GM18499 (cell line): Measurements from ENCODE around the gene LPIN3.

ENCODE experiments used
- ATAC-seq: cut with Tn5 transposase; IDR thresholded peaks from one replicate; pipeline ENCODE4 v1.9.1; 2021; ENCODE audit warnings: moderate number of reproducible peaks; ENCODE audit not compliant: insufficient read depth, unreplicated experiment

The LPIN3 gene

DNA sequence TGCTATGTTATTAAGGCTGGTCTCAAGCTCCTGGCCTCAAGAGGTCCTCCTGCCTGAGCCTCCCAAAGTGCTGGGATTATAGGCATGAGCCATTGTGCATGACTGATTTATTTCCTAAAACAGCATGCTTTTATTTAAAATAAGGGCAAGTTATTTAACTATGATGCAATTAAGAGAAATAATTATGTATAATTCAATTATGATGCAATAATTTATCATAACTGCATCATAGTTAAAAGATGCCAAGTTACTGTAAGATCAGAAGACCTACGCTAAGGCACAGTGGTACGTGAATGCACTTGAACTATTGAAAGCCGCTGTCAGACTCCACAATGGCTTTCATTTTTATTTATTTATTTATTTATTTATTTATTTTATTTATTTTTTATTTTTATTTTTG lies 50.3 kb downstream of the LPIN3 start:
- no peak for ATAC-seq

GRCh38 chr20:41391587-41392001 lies 51.0 kb downstream of the LPIN3 start:
- ATAC-seq = no peak

- no peak for ATAC-seq
These were observed 51.7 kb downstream of the LPIN3 start for GRCh38 chr20:41392295-41392694.

DNA sequence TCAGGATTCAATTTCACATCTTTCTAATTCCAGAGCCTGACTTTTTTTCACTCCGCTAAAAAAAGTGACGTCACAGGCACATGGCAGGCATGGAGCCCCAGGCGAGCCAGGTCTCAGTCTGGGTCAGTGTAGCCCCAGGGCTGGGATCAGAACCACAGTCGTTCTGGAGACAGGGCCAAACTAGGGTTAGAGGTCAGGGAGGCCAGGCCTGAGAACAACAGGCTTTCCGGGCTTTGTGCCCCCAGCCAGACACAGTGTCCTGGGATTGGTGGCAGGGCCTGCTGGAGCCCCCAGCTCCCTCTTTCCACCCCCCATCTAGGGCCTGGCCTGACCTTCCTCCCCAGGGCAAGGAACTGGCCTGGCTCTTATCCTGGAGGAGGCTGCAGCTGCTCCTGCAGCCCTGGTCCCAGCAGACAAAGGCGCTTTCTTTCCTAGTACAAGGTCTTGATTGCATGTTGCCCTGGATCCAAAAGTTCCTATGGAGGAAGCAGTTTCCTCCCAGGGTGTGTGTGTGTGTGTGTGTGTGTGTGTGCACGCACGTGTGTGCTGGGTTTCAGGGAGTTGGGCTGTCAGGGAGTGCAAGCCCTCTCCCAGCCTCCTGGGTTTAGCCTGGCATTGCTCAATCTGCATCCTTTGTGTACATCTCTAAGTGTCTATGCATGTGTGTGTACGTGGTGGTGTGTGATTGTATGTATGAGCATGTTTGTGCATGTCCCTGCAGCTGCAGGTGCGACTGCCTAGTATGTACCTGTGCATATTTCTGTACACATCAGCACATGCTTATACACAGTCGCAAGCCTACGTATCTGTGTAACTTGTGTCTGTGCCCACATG lies 52.5 kb downstream of the LPIN3 start:
- no peak for ATAC-seq

- no peak for ATAC-seq
These were observed 53.1 kb downstream of the LPIN3 start for GRCh38 chr20:41393705-41394066.

DNA sequence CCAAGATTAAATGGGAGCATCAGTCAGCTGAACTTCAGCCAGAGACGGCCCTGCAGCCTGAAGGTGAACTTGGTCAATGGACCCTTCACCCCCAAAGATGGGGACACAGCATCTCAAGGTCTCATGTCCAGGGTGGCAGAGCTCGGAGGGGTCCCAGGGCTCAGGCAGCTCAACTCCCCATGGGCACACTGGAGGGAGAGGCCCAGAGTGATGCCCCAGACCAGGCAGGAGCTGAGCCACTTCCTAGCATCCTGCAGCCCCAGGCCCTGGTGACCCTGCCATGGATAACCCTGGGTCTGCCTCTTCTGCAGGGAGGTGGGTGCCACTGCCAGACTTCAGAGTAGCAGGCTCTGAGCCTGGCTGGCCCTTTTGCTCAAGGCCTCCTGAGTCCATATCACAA lies 53.5 kb downstream of the LPIN3 start:
- no peak for ATAC-seq

DNA sequence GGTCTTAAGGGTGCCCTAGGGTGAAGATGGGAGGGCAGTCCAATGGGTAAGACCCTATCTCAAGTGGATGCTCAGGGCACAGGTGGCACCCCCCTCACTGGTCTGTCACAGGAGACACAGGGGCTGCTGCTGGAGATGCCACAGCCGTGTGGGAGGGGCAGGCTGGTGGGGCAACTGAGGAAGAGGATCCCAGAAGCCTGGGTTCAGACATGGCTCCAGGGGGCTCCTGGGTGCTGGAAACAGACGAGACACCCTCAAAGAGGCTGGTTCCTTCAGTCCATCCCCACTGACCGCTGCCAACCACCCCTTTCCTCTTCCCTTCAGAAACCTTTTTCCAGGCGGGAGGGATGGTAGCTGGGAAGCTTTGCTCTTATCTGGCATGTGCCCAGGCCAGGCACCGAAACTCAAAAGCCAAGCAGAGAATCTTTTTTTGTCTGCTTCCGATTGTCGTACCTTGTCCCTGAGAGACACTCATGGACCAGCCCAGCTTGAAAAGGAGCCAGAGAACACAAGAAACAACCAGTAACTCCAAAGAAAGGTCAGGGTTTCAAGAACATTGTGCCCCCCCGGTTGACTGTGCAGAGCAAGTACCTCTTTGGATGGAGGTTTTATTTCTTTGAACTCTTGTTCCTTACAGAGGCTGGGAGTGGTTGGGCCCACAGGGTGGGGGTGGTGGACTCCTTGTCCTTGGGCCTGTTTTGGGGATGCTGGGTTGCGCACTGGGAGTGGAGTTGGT lies 54.5 kb downstream of the LPIN3 start:
- ATAC-seq = no peak

- ATAC-seq = no peak
These were observed 55.3 kb downstream of the LPIN3 start for GRCh38 chr20:41395667-41396664.

GRCh38 chr20:41398408-41398807 lies 57.8 kb downstream of the LPIN3 start:
- ATAC-seq = no peak

GRCh38 chr20:41403604-41404003 lies 63.0 kb downstream of the LPIN3 start:
- ATAC-seq = no peak

DNA sequence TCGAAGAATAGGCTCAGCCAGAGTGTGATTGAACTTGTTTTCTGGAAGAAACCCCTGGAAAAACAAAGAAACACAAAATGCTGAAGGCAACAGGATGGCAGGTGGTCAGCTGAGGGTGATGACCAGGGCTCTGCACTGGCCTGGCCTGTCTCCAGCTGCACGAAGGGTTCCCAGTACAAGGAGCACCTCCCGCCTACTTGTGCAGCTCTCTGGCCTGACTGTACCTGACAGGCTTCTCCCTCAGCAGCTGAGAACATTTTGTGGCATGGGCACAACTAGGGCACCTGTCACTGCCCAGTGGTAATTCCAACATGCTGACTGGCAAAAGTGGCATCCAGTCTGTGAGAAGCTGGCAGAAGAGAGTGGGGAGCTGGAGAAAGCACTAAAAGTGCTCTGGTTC lies 64.8 kb downstream of the LPIN3 start:
- no peak for ATAC-seq

GRCh38 chr20:41406353-41406752 lies 65.7 kb downstream of the LPIN3 start:
- ATAC-seq = no peak

DNA sequence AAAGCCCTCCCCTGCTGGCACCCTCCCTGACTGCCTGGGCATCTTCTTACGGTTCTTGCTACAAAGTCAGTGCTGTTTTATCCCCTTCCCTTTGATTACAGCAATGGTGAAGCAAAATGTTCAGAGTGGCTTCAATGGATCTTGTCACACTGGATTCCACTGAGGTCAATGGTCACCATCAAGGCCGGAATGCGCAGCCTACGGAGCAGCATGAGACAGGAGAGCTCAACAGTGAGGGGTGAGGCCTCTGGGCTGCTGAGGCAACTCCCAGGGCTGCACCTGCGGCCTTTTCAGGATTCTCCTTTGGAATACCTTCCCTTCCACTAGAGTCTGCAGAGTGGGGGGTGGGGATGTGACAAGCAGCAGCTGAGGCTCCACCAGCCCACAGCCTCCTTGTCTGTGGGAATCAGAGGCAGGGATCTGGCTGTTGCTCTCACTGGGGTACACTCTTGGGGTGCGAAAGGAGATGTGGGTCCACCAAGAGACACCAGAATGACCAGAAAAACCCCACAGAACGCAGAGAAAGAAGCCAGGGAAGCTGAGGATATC lies 66.3 kb downstream of the LPIN3 start:
- ATAC-seq = no peak

DNA sequence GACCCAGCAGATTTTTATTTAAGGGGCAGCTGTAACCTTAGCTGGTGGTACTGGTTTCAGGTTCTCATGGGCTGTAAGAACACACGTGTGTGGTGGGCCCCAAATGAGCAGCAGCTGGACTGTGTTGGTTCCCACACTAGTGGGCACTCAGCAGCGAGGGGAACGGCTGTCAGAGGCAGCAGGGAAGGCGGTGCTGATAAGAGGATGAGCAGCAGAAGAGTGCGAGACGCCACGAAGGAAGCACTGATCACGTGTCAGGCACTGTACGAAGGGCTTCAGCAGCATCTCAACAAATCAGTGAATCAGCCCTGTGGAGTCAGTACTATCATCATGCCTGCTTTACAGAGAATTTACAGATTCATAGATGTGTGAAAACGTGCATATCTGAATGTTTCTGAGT lies 67.0 kb downstream of the LPIN3 start:
- no peak for ATAC-seq

- no peak for ATAC-seq
These were observed 67.7 kb downstream of the LPIN3 start for GRCh38 chr20:41408156-41408794.

DNA sequence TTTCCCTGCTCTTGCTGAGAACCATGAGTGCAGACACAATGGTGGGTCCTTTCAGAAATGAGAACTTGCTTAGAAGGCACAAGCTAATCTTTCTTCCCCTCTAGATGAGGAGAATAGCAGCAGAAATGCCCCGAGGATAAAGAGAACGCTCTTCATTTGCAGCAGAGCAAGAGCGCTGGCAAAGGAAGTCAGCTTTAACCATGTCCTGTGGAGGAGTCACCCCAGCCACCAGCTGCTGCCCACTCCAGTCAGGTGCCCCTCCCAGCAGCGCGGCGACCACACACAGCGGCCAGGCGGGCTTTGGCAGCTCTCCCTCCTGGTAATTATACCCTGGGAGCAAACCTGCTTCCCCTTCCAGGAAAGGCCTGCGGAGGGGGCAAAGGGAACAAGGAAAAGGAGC lies 68.4 kb downstream of the LPIN3 start:
- no peak for ATAC-seq
